Sigmoid colon (tissue), 4 donors: ENCODE data around the gene MED8.

Source experiments
- CTCF ChIP-seq, 4 experiments: fragments of 450-650 bp in 3 of 4; fragments of 200-600 bp in 1 of 4; IDR thresholded peaks; one replicate each; pipeline ENCODE4 v1.5.1; 2016 to 2019; ENCODE audit warnings: antibody characterized with exemption in 4 of 4, mild to moderate bottlenecking in 3 of 4, moderate library complexity in 2 of 4
- EP300 ChIP-seq, 4 donors: sonication (generic); formaldehyde crosslinking; IDR thresholded peaks; one replicate each; pipeline ENCODE4 v1.6.1; 2017; ENCODE audit warnings: antibody characterized with exemption in 4 of 4
- POLR2A ChIP-seq, 2 donors: fragments of 450-650 bp; IDR thresholded peaks; one replicate each; pipeline ENCODE4 v1.6.1; 2016; ENCODE audit warnings: antibody characterized with exemption in 2 of 2, mild to moderate bottlenecking in 2 of 2, moderate library complexity in 2 of 2
- POLR2AphosphoS5 ChIP-seq, 4 donors: sonication (generic); formaldehyde crosslinking; IDR thresholded peaks; one replicate each; pipeline ENCODE4 v1.6.1; 2017; ENCODE audit warnings: antibody characterized with exemption in 4 of 4

- no peak for TF ChIP-seq CTCF (IDR thresholded peaks at IDR 0.05)
- TF ChIP-seq POLR2A (IDR thresholded peaks at IDR 0.05) = no peak
- TF ChIP-seq POLR2AphosphoS5 (IDR thresholded peaks at IDR 0.05) = no peak
- TF ChIP-seq EP300 (IDR thresholded peaks at IDR 0.05) = no peak
Observed at GRCh38 chr1:43426221-43426620, 36.6 kb upstream of the MED8 start.
